ENCODE results near the gene ZSCAN10. TPM values are rescaled to one million over a fixed set of nuclear protein-coding genes. Genes with fewer than 3 reads are reported as not detected.

Gene ZSCAN10
- total RNA-seq, 1 experiment from 2014 or later = 0.76 TPM

DNA sequence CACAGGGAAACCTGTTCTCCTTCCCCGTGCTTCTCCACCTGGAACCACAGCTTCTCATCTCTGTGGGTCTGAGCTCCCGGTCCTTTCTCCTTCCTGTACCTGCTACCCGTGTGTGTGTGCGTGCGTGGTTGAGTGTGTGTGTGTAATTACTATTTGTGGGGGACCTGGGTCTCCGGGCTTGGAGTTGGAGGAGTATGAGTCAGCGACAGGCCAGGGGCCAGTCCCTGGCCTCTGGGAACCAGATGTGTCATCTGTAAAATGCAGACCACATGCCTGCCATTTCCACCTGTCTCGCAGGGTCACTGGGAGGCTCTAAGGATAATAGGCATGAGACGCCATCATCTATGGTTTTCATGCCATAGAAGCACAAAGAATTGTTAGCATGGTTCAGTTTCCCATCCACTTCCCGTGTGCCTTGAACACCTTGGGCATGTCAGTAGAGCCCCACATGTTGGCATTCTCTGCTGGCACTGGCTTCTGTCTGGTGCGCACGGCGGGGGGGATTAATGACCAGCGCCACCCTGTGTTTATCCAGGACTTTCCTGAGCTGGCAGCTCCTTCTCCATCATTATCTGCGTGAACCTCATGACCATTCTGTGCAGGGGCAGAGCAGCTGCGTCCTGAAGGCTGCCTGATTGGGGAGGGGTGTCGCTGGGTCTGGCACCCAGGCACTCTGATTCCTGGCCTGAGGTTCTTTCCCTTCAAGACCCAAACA, 14.8 kb upstream of the ZSCAN10 start:
- BruUV-seq (replicated peaks) = no TSS peak
- CTCF ChIA-PET = no interaction called here
- intact Hi-C loops (cut with micrococcal nuclease) = no loop called here

DNA sequence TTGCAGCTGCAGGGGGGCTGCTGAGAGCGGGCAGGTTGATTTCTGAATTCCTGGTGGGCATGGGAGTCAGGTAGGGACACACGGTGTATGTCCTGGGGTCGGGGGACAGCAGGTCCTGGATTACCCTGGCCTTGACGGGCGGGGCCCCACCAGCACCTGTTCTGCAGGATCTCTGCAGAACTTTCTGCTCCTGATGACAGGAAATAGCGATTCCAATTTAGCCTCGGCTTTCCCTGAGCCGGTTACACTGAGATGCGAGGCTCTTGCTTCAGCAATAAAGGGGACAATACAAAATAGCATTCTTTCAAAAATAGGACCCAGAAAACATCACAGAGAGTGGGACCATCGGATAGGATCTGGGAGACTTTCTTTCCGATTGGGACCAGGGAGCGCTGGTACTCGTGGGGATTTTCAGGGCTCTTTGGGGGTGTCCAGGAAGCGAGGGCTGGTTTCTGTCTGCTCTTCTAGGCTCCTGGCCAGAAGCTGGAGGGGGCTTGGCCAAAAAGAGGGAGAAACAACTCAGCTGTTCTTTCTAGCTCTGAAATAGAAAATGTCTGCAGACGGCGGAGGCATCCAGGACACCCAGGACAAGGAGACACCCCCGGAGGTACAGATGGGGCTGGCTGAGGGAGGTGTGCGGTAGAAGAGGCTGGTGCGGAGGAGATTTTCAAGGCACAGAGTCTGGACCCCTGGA, 13.9 kb upstream of the ZSCAN10 start:
- Histone ChIP-seq H3K9me3 (ENCODE audit: control insufficient read depth in 1 of 2, insufficient read depth in 1 of 2, low read depth in 1 of 2, low read length in 2 of 2) (no peaks in the 10 kb centered on the region), H3K4me1 (ENCODE audit: control insufficient read depth in 1 of 2, insufficient read depth in 2 of 2, low read length in 2 of 2) (peaks cover 10 to 27% of the 10 kb centered on the region in 2 experiments), H3K27me3 (ENCODE audit: insufficient read depth, low read length) (no peaks in the 10 kb centered on the region), H3K9ac (ENCODE audit: low read length) (peak overlapping the region; percentile 87), H3K36me3 (ENCODE audit: control insufficient read depth in 1 of 2, insufficient read depth in 2 of 2, low read length in 2 of 2) (peaks cover 2 to 4% of the 10 kb centered on the region in 2 experiments; a peak in 1 of 4 replicates), H3K27ac (ENCODE audit: low read depth, low read length) (peak overlapping the region; percentile 67), H3K9me2 (ENCODE audit: insufficient read depth) (no peaks in the 10 kb centered on the region), H3K79me2 (ENCODE audit: insufficient read depth, low read length) (peaks cover 14% of the 10 kb centered on the region; the same call in 1 of the 2 replicates), H3K4me2 (ENCODE audit: low read length) (peak overlapping the region; percentile 93), H4K20me1 (ENCODE audit: insufficient read depth) (no peaks in the 10 kb centered on the region), H2AFZ (ENCODE audit: low read depth, low read length, poor library complexity, severe bottlenecking) (no peak overlapping the region), H3K4me3 (replicated peaks in 1 of 2; ENCODE audit: low read depth in 1 of 2, low read length in 2 of 2) (peak overlapping the region; percentile 96 to 99)
- CTCF ChIA-PET = interaction anchor here (2.0 kb wide), 1 partner anchor 17 kb away, joined by 10 read pairs; no protein-coding TSS in a partner anchor
- ATAC-seq (peak; percentile 33), DNase-seq (ENCODE audit: low read depth, low spot score) (no peak)
- intact Hi-C loops (cut with micrococcal nuclease) = no loop called here
- BruUV-seq (replicated peaks) = TSS peak; percentile 46
- POLR2A ChIA-PET = interaction anchor here (2.1 kb wide), 1 partner anchor 9 kb away, joined by 6 read pairs; no protein-coding TSS in a partner anchor
- RAD21 ChIA-PET (ENCODE audit: low non-redundant PET in 1 of 2, low total read pairs in 2 of 2, uncharacterized antibody in 2 of 2, unreplicated experiment in 2 of 2) = no interaction called here
- TF ChIP-seq EZH2phosphoT487 (IDR thresholded peaks at IDR 0.05; ENCODE audit: borderline replicate concordance) = no peak
- TF ChIP-seq SIN3A (IDR thresholded peaks at IDR 0.05; ENCODE audit: low read depth) = no peak
- TF ChIP-seq, protein P1, sequence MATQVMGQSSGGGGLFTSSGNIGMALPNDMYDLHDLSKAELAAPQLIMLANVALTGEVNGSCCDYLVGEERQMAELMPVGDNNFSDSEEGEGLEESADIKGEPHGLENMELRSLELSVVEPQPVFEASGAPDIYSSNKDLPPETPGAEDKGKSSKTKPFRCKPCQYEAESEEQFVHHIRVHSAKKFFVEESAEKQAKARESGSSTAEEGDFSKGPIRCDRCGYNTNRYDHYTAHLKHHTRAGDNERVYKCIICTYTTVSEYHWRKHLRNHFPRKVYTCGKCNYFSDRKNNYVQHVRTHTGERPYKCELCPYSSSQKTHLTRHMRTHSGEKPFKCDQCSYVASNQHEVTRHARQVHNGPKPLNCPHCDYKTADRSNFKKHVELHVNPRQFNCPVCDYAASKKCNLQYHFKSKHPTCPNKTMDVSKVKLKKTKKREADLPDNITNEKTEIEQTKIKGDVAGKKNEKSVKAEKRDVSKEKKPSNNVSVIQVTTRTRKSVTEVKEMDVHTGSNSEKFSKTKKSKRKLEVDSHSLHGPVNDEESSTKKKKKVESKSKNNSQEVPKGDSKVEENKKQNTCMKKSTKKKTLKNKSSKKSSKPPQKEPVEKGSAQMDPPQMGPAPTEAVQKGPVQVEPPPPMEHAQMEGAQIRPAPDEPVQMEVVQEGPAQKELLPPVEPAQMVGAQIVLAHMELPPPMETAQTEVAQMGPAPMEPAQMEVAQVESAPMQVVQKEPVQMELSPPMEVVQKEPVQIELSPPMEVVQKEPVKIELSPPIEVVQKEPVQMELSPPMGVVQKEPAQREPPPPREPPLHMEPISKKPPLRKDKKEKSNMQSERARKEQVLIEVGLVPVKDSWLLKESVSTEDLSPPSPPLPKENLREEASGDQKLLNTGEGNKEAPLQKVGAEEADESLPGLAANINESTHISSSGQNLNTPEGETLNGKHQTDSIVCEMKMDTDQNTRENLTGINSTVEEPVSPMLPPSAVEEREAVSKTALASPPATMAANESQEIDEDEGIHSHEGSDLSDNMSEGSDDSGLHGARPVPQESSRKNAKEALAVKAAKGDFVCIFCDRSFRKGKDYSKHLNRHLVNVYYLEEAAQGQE (IDR thresholded peaks at IDR 0.05; ENCODE audit: low read depth) = no peak
- TF ChIP-seq TCF7L2 (IDR thresholded peaks at IDR 0.05; ENCODE audit: borderline replicate concordance, extremely low read depth, insufficient read depth, insufficient read length) = no peak
- no peak for TF ChIP-seq EZH2 (IDR thresholded peaks at IDR 0.05)
- TF ChIP-seq POLR2A (IDR thresholded peaks at IDR 0.05; ENCODE audit: borderline replicate concordance, extremely low read depth, insufficient read depth, insufficient read length) = no peak
- TF ChIP-seq JUND (IDR thresholded peaks at IDR 0.05) = no peak
- TF ChIP-seq ELF1 (IDR thresholded peaks at IDR 0.05; ENCODE audit: borderline replicate concordance, low read depth) = no peak

More for the DNA sequence above, 14.8 kb upstream of the ZSCAN10 start:
- ChIA-PET POLR2A (interaction anchor here (2.1 kb wide), 1 partner anchor 9 kb away, joined by 6 read pairs; no protein-coding TSS in a partner anchor), RAD21 (ENCODE audit: low non-redundant PET in 1 of 2, low total read pairs in 2 of 2, uncharacterized antibody in 2 of 2, unreplicated experiment in 2 of 2) (no interaction called here)
- Histone ChIP-seq H3K27me3 (ENCODE audit: insufficient read depth, low read length) (no peaks in the 10 kb centered on the region), H3K9me3 (ENCODE audit: control insufficient read depth in 1 of 2, insufficient read depth in 1 of 2, low read depth in 1 of 2, low read length in 2 of 2) (no peaks in the 10 kb centered on the region), H4K20me1 (ENCODE audit: insufficient read depth) (no peaks in the 10 kb centered on the region), H2AFZ (ENCODE audit: low read depth, low read length, poor library complexity, severe bottlenecking) (no peak overlapping the region), H3K9me2 (ENCODE audit: insufficient read depth) (no peaks in the 10 kb centered on the region), H3K27ac (ENCODE audit: low read depth, low read length) (peak overlapping the region; percentile 67; the same call in 1 of the 2 replicates), H3K9ac (ENCODE audit: low read length) (peak overlapping the region; percentile 87), H3K4me3 (replicated peaks in 1 of 2; ENCODE audit: low read depth in 1 of 2, low read length in 2 of 2) (peak overlapping the region; percentile 96 to 99), H3K4me1 (ENCODE audit: control insufficient read depth in 1 of 2, insufficient read depth in 2 of 2, low read length in 2 of 2) (peaks cover 10 to 22% of the 10 kb centered on the region in 2 experiments), H3K4me2 (ENCODE audit: low read length) (peak overlapping the region; percentile 93), H3K36me3 (ENCODE audit: control insufficient read depth in 1 of 2, insufficient read depth in 2 of 2, low read length in 2 of 2) (peaks cover 2 to 4% of the 10 kb centered on the region in 2 experiments; a peak in 3 of 4 replicates), H3K79me2 (ENCODE audit: insufficient read depth, low read length) (peaks cover 14% of the 10 kb centered on the region; the same call in 1 of the 2 replicates)
- TF ChIP-seq RAD21 (IDR thresholded peaks at IDR 0.05; ENCODE audit: low read depth) = no peak
- TF ChIP-seq, protein P2, sequence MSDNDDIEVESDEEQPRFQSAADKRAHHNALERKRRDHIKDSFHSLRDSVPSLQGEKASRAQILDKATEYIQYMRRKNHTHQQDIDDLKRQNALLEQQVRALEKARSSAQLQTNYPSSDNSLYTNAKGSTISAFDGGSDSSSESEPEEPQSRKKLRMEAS (IDR thresholded peaks at IDR 0.05) = no peak
- no peak for TF ChIP-seq POLR2AphosphoS5 (IDR thresholded peaks at IDR 0.05; ENCODE audit: low read depth, low read length)
- TF ChIP-seq, protein P3, sequence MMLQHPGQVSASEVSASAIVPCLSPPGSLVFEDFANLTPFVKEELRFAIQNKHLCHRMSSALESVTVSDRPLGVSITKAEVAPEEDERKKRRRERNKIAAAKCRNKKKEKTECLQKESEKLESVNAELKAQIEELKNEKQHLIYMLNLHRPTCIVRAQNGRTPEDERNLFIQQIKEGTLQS (IDR thresholded peaks at IDR 0.05) = no peak
- no peak for TF ChIP-seq TCF7L2 (IDR thresholded peaks at IDR 0.05; ENCODE audit: borderline replicate concordance, extremely low read depth, insufficient read depth, insufficient read length)
- no peak for TF ChIP-seq EGR1 (IDR thresholded peaks at IDR 0.05; ENCODE audit: low read depth)
- TF ChIP-seq SIN3A (IDR thresholded peaks at IDR 0.05; ENCODE audit: low read depth) = no peak
- DNase-seq (ENCODE audit: low read depth, low spot score) = no peak
- no peak for ATAC-seq

All from HCT116 (cell line).